HPDE6-E6E7 (cell line): ENCODE measurements around the gene FBXO34.

ENCODE experiments used
- DNase-seq: peaks from one replicate; pipeline ENCODE4 v3.0.0; 2011; ENCODE audit warnings: missing footprints; ENCODE audit errors: extremely low spot score

The FBXO34 gene

GRCh38 chr14:55272922-55273321, 1.7 kb downstream of the FBXO34 start:
- no peak for DNase-seq

- DNase-seq: no peak
Measured at GRCh38 chr14:55274146-55274545, 2.9 kb downstream of the FBXO34 start.

- no peak for DNase-seq
Measured at GRCh38 chr14:55274751-55275150, 3.5 kb downstream of the FBXO34 start.

- DNase-seq: no peak
Measured at GRCh38 chr14:55276736-55277135, 5.5 kb downstream of the FBXO34 start.

GRCh38 chr14:55277972-55278740, 6.9 kb downstream of the FBXO34 start:
- no peak for DNase-seq

GRCh38 chr14:55279384-55279783, 8.2 kb downstream of the FBXO34 start:
- DNase-seq: no peak

GRCh38 chr14:55281316-55281839, 10.2 kb downstream of the FBXO34 start:
- DNase-seq: no peak

- no peak for DNase-seq
Measured at GRCh38 chr14:55285048-55285652, 13.9 kb downstream of the FBXO34 start.

- DNase-seq: no peak
Measured at GRCh38 chr14:55288439-55288838, 17.2 kb downstream of the FBXO34 start.

GRCh38 chr14:55291480-55292081, 20.4 kb downstream of the FBXO34 start:
- no peak for DNase-seq

- no peak for DNase-seq
Measured at GRCh38 chr14:55294603-55295002, 23.4 kb downstream of the FBXO34 start.

- peak; percentile 42 for DNase-seq
Measured at GRCh38 chr14:55297611-55298499, 26.6 kb downstream of the FBXO34 start.

- DNase-seq: no peak
Measured at GRCh38 chr14:55298500-55298822, 27.2 kb downstream of the FBXO34 start.

GRCh38 chr14:55301437-55302121, 30.4 kb downstream of the FBXO34 start:
- DNase-seq: peak; percentile 43

GRCh38 chr14:55302367-55303124, 31.3 kb downstream of the FBXO34 start:
- DNase-seq: no peak

GRCh38 chr14:55303125-55303499, 31.9 kb downstream of the FBXO34 start:
- DNase-seq: no peak

GRCh38 chr14:55303691-55304145, 32.5 kb downstream of the FBXO34 start:
- no peak for DNase-seq

GRCh38 chr14:55306938-55307589, 35.8 kb downstream of the FBXO34 start:
- DNase-seq: no peak

- DNase-seq: no peak
Measured at GRCh38 chr14:55309154-55309553, 37.9 kb downstream of the FBXO34 start.

GRCh38 chr14:55309761-55310365, 38.6 kb downstream of the FBXO34 start:
- DNase-seq: no peak
